H1 (cell line): Measurements from ENCODE around the gene MTARC2.

Source experiments
- CBX5 ChIP-seq: fragments of 300-800, 300-1000 bp; sonication (generic); IDR thresholded peaks from 2 replicates; pipeline ENCODE4 v1.7.1; 2016; ENCODE audit warnings: antibody characterized with exemption, low read length, low read depth
- CHD1 ChIP-seq: IDR thresholded peaks from 2 replicates; pipeline ENCODE4 v1.6.1; 2012; ENCODE audit warnings: low read depth, low read length, improper control_type of control experiment
- CHD7 ChIP-seq: fragments of 300-600 bp; sonication (generic); IDR thresholded peaks from 2 replicates; pipeline ENCODE4 v1.7.1; 2012; ENCODE audit warnings: low read length, moderate library complexity, mild to moderate bottlenecking, inconsistent platforms; ENCODE audit not compliant: insufficient replicate concordance
- CREB1 ChIP-seq: IDR thresholded peaks from 2 replicates; pipeline ENCODE4 v1.6.1; 2012; ENCODE audit warnings: inconsistent platforms
- CTCF ChIP-seq, 3 experiments: IDR thresholded peaks; 1 replicate in 2 of 3; 2 replicates in 1 of 3; pipeline versions ENCODE4 v1.5.1 to v1.6.1; 2011; ENCODE audit warnings: low read length in 3 of 3, mild to moderate bottlenecking in 3 of 3, inconsistent platforms in 2 of 3, low read depth in 1 of 3, moderate library complexity in 1 of 3; ENCODE audit not compliant: insufficient read depth in 1 of 3; ENCODE audit errors: control extremely low read depth in 1 of 3
- EZH2 ChIP-seq: fragments of 200-600 bp; sonication (generic); IDR thresholded peaks from 2 replicates; pipeline ENCODE4 v1.7.1; 2012; ENCODE audit warnings: low read depth, mild to moderate bottlenecking, moderate library complexity, low read length, inconsistent platforms; ENCODE audit not compliant: severe bottlenecking
- JUN ChIP-seq: IDR thresholded peaks from 2 replicates; pipeline ENCODE4 v1.6.1; 2011; ENCODE audit warnings: low read depth, mild to moderate bottlenecking, improper control_type of control experiment, low read length
- JUND ChIP-seq: IDR thresholded peaks from 2 replicates; pipeline ENCODE4 v1.6.1; 2011; ENCODE audit warnings: mild to moderate bottlenecking, improper control_type of control experiment, low read length
- POLR2AphosphoS5 ChIP-seq: IDR thresholded peaks from 2 replicates; pipeline ENCODE4 v1.6.1; 2011; ENCODE audit warnings: low read depth, low read length
- SP1 ChIP-seq: IDR thresholded peaks from 2 replicates; pipeline ENCODE4 v1.6.1; 2011; ENCODE audit warnings: low read depth, low read length
- TAF1 ChIP-seq: IDR thresholded peaks from 2 replicates; pipeline ENCODE4 v1.6.1; 2011; ENCODE audit warnings: mild to moderate bottlenecking, low read depth, low read length
- TEAD4 ChIP-seq: IDR thresholded peaks from 2 replicates; pipeline ENCODE4 v1.6.1; 2012; ENCODE audit warnings: low read depth, low read length, inconsistent platforms, mixed read lengths
- YY1 ChIP-seq: IDR thresholded peaks from 2 replicates; pipeline ENCODE4 v1.6.1; 2011; ENCODE audit warnings: low read depth, mild to moderate bottlenecking, low read length

GRCh38 chr1:220706480-220706879 is 41.6 kb upstream of the MTARC2 start:
- no peak for TF ChIP-seq YY1
- no peak for TF ChIP-seq TAF1
- TF ChIP-seq SP1, result no peak
- TF ChIP-seq CTCF (IDR thresholded peaks at IDR 0.05; ENCODE audit: control extremely low read depth in 1 of 3, insufficient read depth in 1 of 3, low read depth in 1 of 3, low read length in 3 of 3), result no peak
- no peak for TF ChIP-seq POLR2AphosphoS5
- TF ChIP-seq CBX5, result no peak
- no peak for TF ChIP-seq JUND
- no peak for TF ChIP-seq TEAD4
- no peak for TF ChIP-seq JUN
- no peak for TF ChIP-seq EZH2
- no peak for TF ChIP-seq CHD7
- TF ChIP-seq CHD1, result no peak
- TF ChIP-seq CREB1, result no peak
